ENCODE results near the gene CCDC91. TPM values are rescaled to one million over a fixed set of nuclear protein-coding genes. Genes with fewer than 3 reads are reported as not detected.

The CCDC91 gene
- total RNA-seq, 4 donors from 2014 or later, result 19.0 to 38.1 (median 23.1) TPM

- H3K4me3 ChIP-seq, result no peak overlapping the region
- H3K27me3 ChIP-seq, result no peaks in the 10 kb centered on the region
- no peaks in the 10 kb centered on the region for H3K36me3 ChIP-seq
- TF ChIP-seq CTCF (IDR thresholded peaks at IDR 0.05), result no peak
- no peak for TF ChIP-seq EP300 (IDR thresholded peaks at IDR 0.05)
- TF ChIP-seq POLR2A (IDR thresholded peaks at IDR 0.05), result no peak
- TF ChIP-seq POLR2AphosphoS5 (IDR thresholded peaks at IDR 0.05), result no peak
- no peaks in the 10 kb centered on the region for H3K4me1 ChIP-seq
- H3K9me3 ChIP-seq, result no peaks in the 10 kb centered on the region
- 91% methylated on average over 2 of the region's 2 CpGs for WGBS
- no peak for DNase-seq (ENCODE audit: low spot score in 2 of 2)
- H3K27ac ChIP-seq, result no peak overlapping the region
These were observed 51.9 kb downstream of the CCDC91 start for GRCh38 chr12:28242129-28242495.

GRCh38 chr12:28242496-28243309 is 52.4 kb downstream of the CCDC91 start:
- no peaks in the 10 kb centered on the region for H3K36me3 ChIP-seq
- 81% methylated on average over 9 of the region's 9 CpGs for WGBS
- no peaks in the 10 kb centered on the region for H3K4me1 ChIP-seq
- no peak for TF ChIP-seq POLR2AphosphoS5 (IDR thresholded peaks at IDR 0.05)
- TF ChIP-seq CTCF (IDR thresholded peaks at IDR 0.05), result no peak
- TF ChIP-seq EP300 (IDR thresholded peaks at IDR 0.05), result no peak
- TF ChIP-seq POLR2A (IDR thresholded peaks at IDR 0.05), result no peak
- H3K4me3 ChIP-seq, result no peak overlapping the region
- H3K27ac ChIP-seq, result no peak overlapping the region
- no peaks in the 10 kb centered on the region for H3K9me3 ChIP-seq
- no peaks in the 10 kb centered on the region for H3K27me3 ChIP-seq
- no peak for DNase-seq (ENCODE audit: low spot score in 2 of 2)

- no peak for DNase-seq (ENCODE audit: low spot score in 2 of 2)
- 90% methylated on average over 2 of the region's 2 CpGs for WGBS
- no peaks in the 10 kb centered on the region for H3K9me3 ChIP-seq
- no peaks in the 10 kb centered on the region for H3K36me3 ChIP-seq
- no peak overlapping the region for H3K4me3 ChIP-seq
- no peaks in the 10 kb centered on the region for H3K4me1 ChIP-seq
- no peak overlapping the region for H3K27ac ChIP-seq
- TF ChIP-seq CTCF (IDR thresholded peaks at IDR 0.05) (no peak), EP300 (IDR thresholded peaks at IDR 0.05) (no peak), POLR2AphosphoS5 (IDR thresholded peaks at IDR 0.05) (no peak), POLR2A (IDR thresholded peaks at IDR 0.05) (no peak)
- no peaks in the 10 kb centered on the region for H3K27me3 ChIP-seq
These were observed 53.0 kb downstream of the CCDC91 start for GRCh38 chr12:28243310-28243633.

- peaks cover 12% of the 10 kb centered on the region for H3K4me1 ChIP-seq
- H3K36me3 ChIP-seq, result no peaks in the 10 kb centered on the region
- H3K27ac ChIP-seq, result no peak overlapping the region
- H3K9me3 ChIP-seq, result no peaks in the 10 kb centered on the region
- no peak for TF ChIP-seq EP300 (IDR thresholded peaks at IDR 0.05)
- no peak for TF ChIP-seq POLR2A (IDR thresholded peaks at IDR 0.05)
- TF ChIP-seq POLR2AphosphoS5 (IDR thresholded peaks at IDR 0.05), result no peak
- TF ChIP-seq CTCF (IDR thresholded peaks at IDR 0.05), result no peak
- DNase-seq (ENCODE audit: low spot score in 2 of 2), result no peak
- H3K27me3 ChIP-seq, result no peaks in the 10 kb centered on the region
- H3K4me3 ChIP-seq, result no peak overlapping the region
- 83% methylated on average over 7 of the region's 7 CpGs for WGBS
These were observed 57.5 kb downstream of the CCDC91 start for GRCh38 chr12:28247806-28248205.

- DNase-seq (ENCODE audit: low spot score in 2 of 2), result no peak
- H3K27me3 ChIP-seq, result no peaks in the 10 kb centered on the region
- no peaks in the 10 kb centered on the region for H3K36me3 ChIP-seq
- peaks cover 12% of the 10 kb centered on the region for H3K4me1 ChIP-seq
- H3K9me3 ChIP-seq, result no peaks in the 10 kb centered on the region
- no peak overlapping the region for H3K27ac ChIP-seq
- no peak overlapping the region for H3K4me3 ChIP-seq
- no peak for TF ChIP-seq POLR2A (IDR thresholded peaks at IDR 0.05)
- no peak for TF ChIP-seq EP300 (IDR thresholded peaks at IDR 0.05)
- TF ChIP-seq CTCF (IDR thresholded peaks at IDR 0.05), result no peak
- TF ChIP-seq POLR2AphosphoS5 (IDR thresholded peaks at IDR 0.05), result no peak
These were observed 58.4 kb downstream of the CCDC91 start for GRCh38 chr12:28248555-28249145.

All from suprapubic skin (tissue), 4 donors.